Measurements from ENCODE around the gene POC1A. TPM values are rescaled to one million over a fixed set of nuclear protein-coding genes. Genes with fewer than 3 reads are reported as not detected.
"Not testable (repeated sequence)": the region's sequence is repeated elsewhere in the genome, so short reads cannot be mapped to it uniquely, and the experiment has no call there.

The POC1A gene
- total RNA-seq, 1 experiment from 2014 or later = 29.0 TPM

DNA sequence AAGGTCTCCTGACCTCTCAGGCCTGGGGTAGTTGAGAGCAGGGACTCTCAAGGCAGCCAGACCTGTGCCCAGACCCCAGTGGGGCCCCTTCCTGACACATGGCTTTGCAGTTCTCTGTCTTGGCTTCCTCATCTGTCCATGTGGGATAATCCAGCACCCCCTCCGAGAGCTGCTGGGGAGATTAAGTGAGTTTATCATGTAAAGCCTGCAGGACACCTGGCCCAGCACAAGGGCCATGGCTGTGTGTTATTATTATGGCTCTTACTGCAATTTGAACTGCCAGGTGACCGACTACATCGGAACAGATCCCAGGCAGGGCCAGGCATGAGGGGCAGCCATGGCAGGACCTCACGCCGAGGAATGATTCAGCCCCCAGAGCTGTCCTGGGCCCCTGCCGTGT is 110.5 kb downstream of the POC1A start:
- no peak overlapping the region for H4K5ac ChIP-seq (ENCODE audit: insufficient read length, low read depth, low read length)
- no CpG with 5 or more reads among the region's 6 CpGs for WGBS (ENCODE audit: extremely low coverage, insufficient read length, low lambda C conversion rate)
- H4K91ac ChIP-seq (ENCODE audit: insufficient read length, low read depth, low read length) = no peak overlapping the region
- Mint-ChIP-seq H3K4me3 (no peak overlapping the region), H3K27ac (no peak overlapping the region), H3K27me3 (ENCODE audit: low read depth) (peaks cover 2% of the 10 kb centered on the region), H3K36me3 (ENCODE audit: insufficient read depth in 1 of 3, low read depth in 3 of 3) (no peaks in the 10 kb centered on the region), H3K9me3 (no peaks in the 10 kb centered on the region; a peak in 1 of 5 replicates), H3K4me1 (peaks cover 15 to 25% of the 10 kb centered on the region in 2 experiments)
- H2BK12ac ChIP-seq (ENCODE audit: insufficient read length, low read depth, low read length) = no peak overlapping the region
- no peaks in the 10 kb centered on the region for H3K79me2 ChIP-seq (ENCODE audit: insufficient read depth, low read length)
- no peak overlapping the region for H3K23ac ChIP-seq (ENCODE audit: insufficient read length, low read depth, low read length)
- no peak overlapping the region for H3K9ac ChIP-seq (ENCODE audit: extremely low read depth, insufficient read length, low read length)
- H3K4me2 ChIP-seq (ENCODE audit: insufficient read depth, insufficient read length, low read length) = no peak overlapping the region
- no peak overlapping the region for H2BK15ac ChIP-seq (ENCODE audit: low read depth, low read length)
- no peak overlapping the region for H3K56ac ChIP-seq (ENCODE audit: insufficient read length, low read depth, low read length)
- no peak overlapping the region for H3K18ac ChIP-seq (ENCODE audit: insufficient read length, low read depth, low read length)
- H2AFZ ChIP-seq (ENCODE audit: low read length) = no peak overlapping the region
- H3K4ac ChIP-seq (ENCODE audit: low read depth, low read length) = no peak overlapping the region
- no peak overlapping the region for H2AK5ac ChIP-seq (ENCODE audit: insufficient read length, low read length)
- no peak overlapping the region for H2BK5ac ChIP-seq (ENCODE audit: insufficient read length, low read length)
- no peaks in the 10 kb centered on the region for H3K79me1 ChIP-seq (ENCODE audit: insufficient read depth, low read depth, low read length, poor library complexity, severe bottlenecking)
- H3K27ac ChIP-seq (ENCODE audit: insufficient read length, low read depth, low read length) = no peak overlapping the region
- H3K23me2 ChIP-seq (ENCODE audit: insufficient read length, low read depth, low read length, poor library complexity, severe bottlenecking) = no peaks in the 10 kb centered on the region
- H3K9me3 ChIP-seq (ENCODE audit: control insufficient read depth, low read depth, low read length) = no peaks in the 10 kb centered on the region
- no peaks in the 10 kb centered on the region for H4K20me1 ChIP-seq (ENCODE audit: control insufficient read depth, insufficient read depth, insufficient read length)
- no peak overlapping the region for H3T11ph ChIP-seq (ENCODE audit: low read length)
- no peak overlapping the region for H4K8ac ChIP-seq (replicated peaks; ENCODE audit: insufficient read length, low read depth, low read length)
- DNase-seq = no peak
- H3K14ac ChIP-seq (ENCODE audit: insufficient read depth, low read length) = no peak overlapping the region
- no peaks in the 10 kb centered on the region; the same call in 1 of the 2 replicates for H3K4me1 ChIP-seq (ENCODE audit: insufficient read depth, low read length)
- H2BK20ac ChIP-seq (ENCODE audit: low read depth, low read length, poor library complexity, severe bottlenecking) = no peak overlapping the region
- TF ChIP-seq CTCF (conservative IDR thresholded peaks at IDR 0.05) = no peak
- H2BK120ac ChIP-seq (ENCODE audit: low read depth, low read length, poor library complexity, severe bottlenecking) = no peak overlapping the region
- no peaks in the 10 kb centered on the region for H3K27me3 ChIP-seq (ENCODE audit: insufficient read depth, low read length)

DNA sequence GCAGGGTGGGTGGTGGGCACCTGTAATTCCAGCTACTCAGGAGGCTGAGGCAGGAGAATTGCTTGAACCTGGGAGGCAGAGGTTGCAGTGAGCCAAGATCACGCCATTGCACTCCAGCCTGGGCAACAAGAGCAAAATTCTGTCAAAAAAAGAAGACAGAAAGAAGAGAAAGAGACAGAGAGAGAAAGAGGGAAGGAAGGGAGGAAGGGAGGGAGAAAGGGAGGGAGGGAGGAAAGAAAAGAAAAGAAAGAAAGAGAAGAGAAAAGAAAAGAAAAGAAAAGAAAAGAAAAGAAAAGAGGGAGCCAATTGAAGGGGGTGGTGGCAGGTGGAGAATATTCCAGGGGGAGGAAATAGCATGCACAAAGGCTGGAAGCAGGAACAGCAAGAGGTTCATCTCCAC is 111.2 kb downstream of the POC1A start:
- not testable (repeated sequence) for H2BK20ac ChIP-seq (ENCODE audit: low read depth, low read length, poor library complexity, severe bottlenecking); H2AK5ac ChIP-seq (ENCODE audit: insufficient read length, low read length); H3K4me1 ChIP-seq (ENCODE audit: insufficient read depth, low read length); H2AFZ ChIP-seq (ENCODE audit: low read length); H3K79me1 ChIP-seq (ENCODE audit: insufficient read depth, low read depth, low read length, poor library complexity, severe bottlenecking); H3K9me3 Mint-ChIP-seq; H3K36me3 Mint-ChIP-seq (ENCODE audit: insufficient read depth in 1 of 3, low read depth in 3 of 3); H3K9ac ChIP-seq (ENCODE audit: extremely low read depth, insufficient read length, low read length); H3K4me2 ChIP-seq (ENCODE audit: insufficient read depth, insufficient read length, low read length); H3K27me3 ChIP-seq (ENCODE audit: insufficient read depth, low read length); H3K79me2 ChIP-seq (ENCODE audit: insufficient read depth, low read length); H4K91ac ChIP-seq (ENCODE audit: insufficient read length, low read depth, low read length); H4K5ac ChIP-seq (ENCODE audit: insufficient read length, low read depth, low read length); H3K23me2 ChIP-seq (ENCODE audit: insufficient read length, low read depth, low read length, poor library complexity, severe bottlenecking); H2BK12ac ChIP-seq (ENCODE audit: insufficient read length, low read depth, low read length); H3K4me3 Mint-ChIP-seq; H3K14ac ChIP-seq (ENCODE audit: insufficient read depth, low read length); H3K27me3 Mint-ChIP-seq (ENCODE audit: low read depth); H4K20me1 ChIP-seq (ENCODE audit: control insufficient read depth, insufficient read depth, insufficient read length); H3K4ac ChIP-seq (ENCODE audit: low read depth, low read length); H2BK5ac ChIP-seq (ENCODE audit: insufficient read length, low read length); H2BK120ac ChIP-seq (ENCODE audit: low read depth, low read length, poor library complexity, severe bottlenecking); H3T11ph ChIP-seq (ENCODE audit: low read length); H3K23ac ChIP-seq (ENCODE audit: insufficient read length, low read depth, low read length); H2BK15ac ChIP-seq (ENCODE audit: low read depth, low read length); H4K8ac ChIP-seq (replicated peaks; ENCODE audit: insufficient read length, low read depth, low read length); H3K27ac Mint-ChIP-seq; H3K56ac ChIP-seq (ENCODE audit: insufficient read length, low read depth, low read length); H3K27ac ChIP-seq (ENCODE audit: insufficient read length, low read depth, low read length); H3K18ac ChIP-seq (ENCODE audit: insufficient read length, low read depth, low read length); H3K9me3 ChIP-seq (ENCODE audit: control insufficient read depth, low read depth, low read length); DNase-seq
- peaks cover 15 to 25% of the 10 kb centered on the region in 2 experiments for H3K4me1 Mint-ChIP-seq
- no CpG with 5 or more reads among the region's 1 CpG for WGBS (ENCODE audit: extremely low coverage, insufficient read length, low lambda C conversion rate)

Data from H9 (cell line).